G401.6 (cell line): ENCODE results near the gene TIMP2.

ENCODE experiments used
- FAIRE-seq: peaks from 2 replicates; lab custom pipeline; 2012; peaks lifted over from hg19 to GRCh38; lab: Jason Lieb, UNC

TIMP2 gene

DNA sequence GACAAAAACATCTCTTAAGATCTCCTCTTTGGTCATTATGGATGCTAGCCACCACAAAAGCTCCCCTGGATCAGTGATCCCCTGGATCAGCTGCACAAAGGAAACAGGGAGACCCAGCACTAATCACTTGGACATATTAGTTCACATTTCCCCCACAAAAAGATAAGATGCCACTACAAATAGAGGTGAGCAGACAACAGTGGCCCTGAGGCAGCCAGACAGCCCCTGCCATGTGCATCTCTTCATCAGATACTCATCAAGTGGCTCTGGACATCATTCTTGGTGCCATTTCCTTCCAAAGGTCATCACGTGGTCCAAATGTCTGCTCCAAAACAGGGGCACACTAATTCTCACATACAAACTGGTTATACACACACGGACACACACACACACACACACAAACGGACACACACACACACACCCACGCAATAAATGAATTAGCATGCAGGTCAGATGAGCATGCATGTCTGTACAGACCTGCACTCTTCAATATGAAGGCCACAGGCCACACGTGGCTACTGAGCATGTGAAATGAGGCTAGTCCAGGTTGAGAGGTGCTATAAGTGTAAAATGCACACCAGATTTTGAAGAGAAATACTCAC lies 88.7 kb downstream of the TIMP2 start:
- no peak for FAIRE-seq

DNA sequence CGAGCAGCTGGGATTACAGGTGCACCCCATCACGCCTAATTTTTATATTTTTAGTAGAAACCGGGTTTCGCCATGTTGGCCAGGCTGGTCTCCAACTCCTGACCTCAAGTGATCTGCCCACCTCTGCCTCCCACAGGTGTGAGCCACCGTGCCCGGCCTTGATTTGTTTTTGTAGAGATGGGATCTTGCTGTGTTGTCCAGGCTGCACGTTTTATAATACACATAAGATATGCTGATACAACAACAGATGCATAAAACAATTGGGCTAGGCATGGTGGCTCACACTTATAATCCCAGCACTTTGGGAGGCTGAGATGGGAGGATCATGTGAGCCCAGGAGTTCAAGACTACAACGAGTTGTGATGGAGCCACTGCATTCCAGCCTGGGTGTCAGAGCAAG lies 90.6 kb downstream of the TIMP2 start:
- no peak for FAIRE-seq

DNA sequence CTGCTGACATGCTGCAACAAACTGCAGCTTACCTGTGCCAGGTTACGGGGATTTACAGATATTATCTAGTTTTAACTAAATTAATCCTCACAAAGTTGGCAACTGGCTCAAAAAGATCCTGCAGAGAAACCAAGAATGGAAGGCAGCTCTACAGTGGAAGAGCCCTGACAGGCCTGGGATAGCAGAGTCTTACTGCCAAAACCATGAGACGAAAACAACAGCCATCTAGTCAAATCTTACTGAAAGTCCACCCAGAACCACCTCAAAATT lies 92.7 kb downstream of the TIMP2 start:
- no peak for FAIRE-seq

DNA sequence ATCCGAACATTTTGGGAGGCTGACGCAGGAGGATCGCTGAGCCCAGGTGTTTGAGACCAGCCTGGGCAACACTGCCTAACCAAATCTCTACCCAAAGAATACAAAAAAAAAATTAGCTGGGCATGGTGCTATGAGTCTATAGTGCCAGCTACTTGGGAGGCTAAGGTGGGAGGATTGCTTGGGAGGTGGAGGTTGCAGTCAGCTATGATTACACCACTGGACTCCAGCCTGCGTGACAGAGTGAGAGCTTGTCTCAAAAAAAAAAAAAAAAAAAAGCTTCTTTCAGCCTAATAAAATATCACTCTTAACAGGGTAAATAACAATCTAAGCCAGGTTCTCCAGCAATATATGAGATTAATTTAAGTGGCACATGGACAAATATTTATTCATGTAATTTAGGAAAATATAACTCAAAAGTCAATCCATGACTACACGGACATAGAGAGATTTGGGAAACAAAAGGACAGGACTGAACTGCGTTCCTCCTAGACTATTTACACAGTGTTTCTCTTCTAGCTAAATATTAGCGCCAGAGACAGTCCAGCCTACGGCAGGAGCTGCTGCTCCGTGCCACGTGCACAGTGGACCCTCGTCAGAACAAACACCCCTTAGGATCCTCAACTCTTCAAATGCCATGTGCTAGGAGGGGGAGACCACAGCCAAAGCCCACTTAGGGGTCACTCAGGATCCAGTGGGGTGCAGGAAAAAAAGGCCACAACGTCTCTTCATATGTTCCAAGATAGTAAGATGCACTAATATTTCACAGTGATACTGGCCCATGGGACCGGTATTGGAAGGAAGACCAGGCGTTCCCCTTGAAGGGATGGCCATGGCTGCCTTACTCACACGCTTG lies 93.3 kb downstream of the TIMP2 start:
- FAIRE-seq, result no peak

DNA sequence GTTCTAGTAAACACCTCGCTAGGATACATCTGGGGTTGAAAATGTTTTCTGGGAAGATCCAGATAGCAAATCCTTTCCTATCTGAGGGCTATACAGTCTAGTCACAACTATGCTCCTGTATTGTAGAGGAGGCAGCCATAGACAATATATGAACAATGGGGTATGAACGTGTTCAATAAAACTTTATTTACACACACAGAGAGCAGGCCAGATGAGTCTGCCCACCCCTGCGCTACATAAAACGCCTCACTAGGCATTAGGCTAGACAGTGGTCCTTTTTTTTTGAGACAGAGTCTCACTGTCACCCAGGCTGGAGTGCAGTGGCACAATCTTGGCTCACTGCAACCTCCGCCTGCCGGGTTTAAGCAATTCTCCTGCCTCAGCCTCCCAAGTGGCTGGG lies 95.7 kb downstream of the TIMP2 start:
- FAIRE-seq, result no peak

DNA sequence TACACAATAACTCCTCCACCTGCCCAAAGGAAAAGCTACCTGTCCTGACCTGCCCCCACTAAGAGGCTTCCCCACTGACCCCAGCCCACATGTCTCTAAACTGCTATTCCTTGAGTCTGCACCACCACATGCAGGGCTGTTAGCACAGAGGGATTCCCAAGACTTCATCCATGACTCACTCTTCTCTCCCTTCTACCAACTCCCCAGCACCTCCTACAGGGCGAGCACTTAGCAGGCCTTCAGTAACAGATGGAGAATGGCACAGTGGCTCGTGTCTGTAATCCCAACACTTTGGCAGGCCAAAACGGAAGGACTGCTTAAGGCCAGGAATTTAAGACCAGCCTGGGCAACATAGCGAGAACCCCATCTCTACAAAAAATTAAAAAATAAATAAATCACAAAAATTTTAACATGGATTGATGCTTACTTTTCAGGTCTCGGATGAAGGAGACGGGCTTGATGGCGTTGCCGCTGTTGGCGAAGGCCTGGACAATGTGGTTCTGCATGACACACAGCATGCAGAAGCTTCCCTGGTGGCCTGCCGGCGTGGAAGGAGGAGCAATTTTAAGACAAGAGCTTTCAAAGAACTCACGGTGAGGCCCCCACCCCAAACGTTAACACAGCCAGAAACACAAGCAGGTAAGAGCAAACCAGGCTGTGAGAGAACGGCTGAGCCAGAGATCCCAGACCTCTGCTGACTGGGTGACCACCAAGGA lies 96.6 kb downstream of the TIMP2 start:
- FAIRE-seq, result no peak

DNA sequence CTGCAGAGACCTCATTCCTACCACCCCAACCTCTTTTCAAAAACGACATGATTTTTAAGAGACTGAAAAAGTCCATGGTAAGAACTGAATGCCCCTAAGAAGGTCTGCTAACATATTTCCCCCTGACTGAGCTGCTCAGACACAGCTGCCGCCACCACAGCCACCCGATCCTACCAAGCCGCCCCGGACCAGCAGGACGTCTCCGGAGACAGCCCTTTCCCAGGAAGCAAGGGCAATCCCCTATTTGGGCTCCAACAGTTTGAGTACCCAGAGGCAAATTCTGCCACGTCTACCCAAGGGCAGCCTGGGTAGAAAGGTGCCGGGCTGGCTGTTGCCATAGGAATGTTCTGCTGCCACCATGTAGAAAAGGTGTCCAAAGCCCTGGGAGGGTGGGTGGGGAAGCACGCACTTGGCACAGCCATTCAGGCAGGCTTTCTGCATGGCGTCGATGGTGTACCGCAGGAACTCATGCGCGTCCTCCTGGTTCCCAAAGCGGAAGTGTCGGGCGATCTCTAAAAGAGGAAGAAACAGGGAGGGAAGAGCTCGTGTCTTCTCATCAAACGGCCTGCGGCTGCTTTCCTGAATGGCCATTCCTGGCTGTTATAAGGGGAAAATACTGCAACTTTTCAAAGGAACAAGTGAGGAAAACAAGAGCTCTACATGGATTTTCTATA lies 98.2 kb downstream of the TIMP2 start:
- no peak for FAIRE-seq

DNA sequence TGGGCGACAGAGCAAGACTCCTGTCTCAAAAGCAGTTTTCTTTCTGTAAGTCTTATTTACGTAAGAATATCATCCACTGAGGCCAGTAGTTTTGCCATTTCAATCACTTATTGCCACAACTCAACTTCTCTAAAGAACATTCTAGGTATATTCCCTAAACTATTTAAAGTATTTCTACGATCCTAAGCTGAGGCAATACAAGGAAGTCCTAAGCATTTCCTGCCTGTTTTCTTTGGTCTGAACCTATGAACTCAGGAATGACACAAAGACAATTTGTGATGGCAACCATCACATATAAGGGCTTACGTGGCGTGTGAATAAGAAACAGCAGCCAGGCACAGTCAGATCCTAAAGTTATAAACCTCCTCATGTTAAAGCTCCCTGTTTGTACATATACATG lies 98.8 kb downstream of the TIMP2 start:
- FAIRE-seq, result no peak

DNA sequence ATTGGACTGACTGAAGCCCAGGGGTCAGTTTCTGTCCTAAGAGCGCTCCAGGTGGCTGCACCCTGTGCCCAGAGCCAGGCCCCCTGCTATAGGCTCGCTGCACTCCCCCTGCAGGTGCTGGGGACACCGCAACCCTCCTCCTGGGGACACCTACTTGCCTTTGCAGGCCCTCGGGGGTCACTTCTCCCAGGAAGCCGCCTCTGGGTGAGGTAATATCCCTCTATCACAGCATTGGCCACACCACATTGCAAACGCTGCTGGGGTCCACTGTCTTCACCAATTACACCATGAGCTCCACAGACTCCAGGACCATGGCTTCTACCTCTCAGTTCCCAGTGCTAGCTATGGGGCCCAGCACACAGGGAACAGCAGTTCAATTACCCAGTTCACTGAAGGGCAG lies 99.5 kb downstream of the TIMP2 start:
- FAIRE-seq, result no peak

DNA sequence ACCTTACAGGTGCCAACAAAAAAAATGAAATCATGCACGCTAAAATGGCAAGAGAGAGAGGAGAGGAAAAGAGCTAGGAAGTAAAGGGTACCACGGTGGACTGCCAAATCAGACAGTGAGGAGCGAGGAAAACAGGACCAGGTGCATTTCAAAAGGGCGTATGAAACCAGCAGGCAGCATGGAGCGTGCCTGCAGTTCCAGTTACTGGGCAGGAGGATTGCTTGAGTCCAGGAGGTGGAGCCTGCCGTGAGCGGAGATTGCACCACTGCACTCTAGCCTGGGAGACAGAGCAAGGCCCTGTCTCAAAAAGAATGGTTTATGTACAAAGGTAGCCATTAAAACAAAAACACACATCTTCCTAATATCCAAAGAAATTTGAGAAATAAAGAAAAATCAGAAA lies 100.9 kb downstream of the TIMP2 start:
- FAIRE-seq, result no peak

DNA sequence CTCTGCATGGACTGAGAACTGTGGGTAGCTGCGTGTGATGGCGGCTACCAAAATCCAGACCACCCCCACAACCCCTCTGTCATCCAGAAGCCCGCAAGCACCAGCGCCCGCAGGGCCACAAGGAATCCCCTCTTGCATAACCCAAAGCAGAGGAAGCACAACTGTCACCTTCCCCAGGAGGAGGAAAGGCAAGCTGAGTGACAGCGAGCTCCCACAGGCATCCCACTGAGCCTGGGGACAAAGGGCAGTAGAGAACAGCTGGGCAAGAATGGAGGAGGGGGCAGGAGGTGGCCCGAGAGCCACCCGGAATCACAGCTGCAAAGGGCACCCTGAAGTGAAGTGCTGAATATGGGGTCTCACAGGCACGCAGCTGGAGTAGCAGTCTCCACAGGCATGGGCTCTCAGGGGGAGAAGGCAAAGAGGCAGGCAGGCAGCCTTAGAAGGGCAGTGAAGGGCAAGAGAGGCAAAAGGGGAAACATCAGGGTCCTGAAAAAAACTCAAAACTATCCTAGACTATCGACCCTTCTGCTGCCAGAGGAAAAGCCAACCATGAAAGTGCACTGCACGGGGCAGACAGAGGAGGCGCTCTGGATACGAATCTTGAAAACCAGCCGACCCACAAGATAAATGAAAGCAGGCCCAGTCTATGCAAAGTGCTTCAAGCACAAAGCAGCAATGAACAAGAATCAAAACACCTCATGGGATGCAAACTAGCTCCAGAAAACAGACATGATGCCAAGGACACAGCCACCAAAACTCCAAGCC lies 101.7 kb downstream of the TIMP2 start:
- no peak for FAIRE-seq

DNA sequence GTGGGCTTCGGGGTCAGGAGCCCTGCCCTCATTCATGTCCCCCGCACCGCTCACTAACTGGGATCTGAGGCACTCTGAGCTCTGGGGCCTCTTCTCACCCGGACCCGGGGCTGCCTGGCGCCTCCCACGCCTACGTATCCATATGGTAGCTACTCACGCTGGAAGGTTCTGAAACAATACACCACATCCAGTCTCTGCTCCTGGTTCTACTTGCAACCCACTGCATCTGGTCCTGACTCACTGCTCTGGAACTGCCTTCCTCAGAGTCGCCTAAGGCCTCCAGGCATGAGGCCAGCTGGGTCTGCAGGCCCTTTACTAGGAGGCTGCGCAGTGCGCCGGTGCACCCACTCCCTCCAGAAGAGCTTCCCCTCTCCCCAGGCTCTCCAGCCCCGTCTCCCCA lies 102.6 kb downstream of the TIMP2 start:
- FAIRE-seq, result no peak

DNA sequence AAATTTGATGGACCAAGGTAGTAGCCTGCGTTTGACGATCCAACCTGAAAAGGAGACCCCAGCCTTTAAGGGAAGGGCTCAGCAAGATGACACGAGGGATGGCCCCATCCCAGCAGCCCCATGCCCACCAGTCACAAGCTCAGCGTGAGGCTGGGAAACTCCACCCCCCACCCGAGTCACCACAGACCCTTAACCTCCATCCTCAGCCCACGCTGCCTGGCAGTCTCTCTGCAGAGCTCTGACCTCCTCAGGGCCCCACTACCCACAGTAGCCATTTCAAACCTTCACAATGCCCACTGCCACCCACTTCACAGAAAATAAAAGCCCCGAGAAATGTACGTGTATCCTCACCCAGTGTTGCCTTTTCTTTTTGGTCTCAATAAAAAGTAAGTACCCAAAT lies 103.2 kb downstream of the TIMP2 start:
- FAIRE-seq, result no peak

DNA sequence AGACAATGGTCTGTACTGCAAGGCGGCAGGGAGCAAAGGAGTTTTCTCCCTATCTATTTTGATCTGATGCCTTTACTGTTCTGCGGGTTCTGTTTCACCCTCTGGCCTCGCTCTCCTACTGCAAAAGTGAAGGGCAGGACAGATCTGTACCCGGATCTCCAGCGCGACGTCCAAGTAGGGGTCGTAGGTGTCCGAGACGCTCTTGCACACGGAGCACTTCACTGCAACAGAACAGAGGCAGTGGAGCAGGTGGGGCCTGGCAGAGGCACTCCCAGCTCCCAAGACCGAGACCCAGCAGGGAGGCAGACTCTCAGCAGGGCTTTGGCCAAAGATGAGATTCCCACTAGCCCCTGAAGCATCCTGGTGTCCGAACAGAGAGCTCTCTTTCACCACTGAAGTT lies 104.3 kb downstream of the TIMP2 start:
- no peak for FAIRE-seq

DNA sequence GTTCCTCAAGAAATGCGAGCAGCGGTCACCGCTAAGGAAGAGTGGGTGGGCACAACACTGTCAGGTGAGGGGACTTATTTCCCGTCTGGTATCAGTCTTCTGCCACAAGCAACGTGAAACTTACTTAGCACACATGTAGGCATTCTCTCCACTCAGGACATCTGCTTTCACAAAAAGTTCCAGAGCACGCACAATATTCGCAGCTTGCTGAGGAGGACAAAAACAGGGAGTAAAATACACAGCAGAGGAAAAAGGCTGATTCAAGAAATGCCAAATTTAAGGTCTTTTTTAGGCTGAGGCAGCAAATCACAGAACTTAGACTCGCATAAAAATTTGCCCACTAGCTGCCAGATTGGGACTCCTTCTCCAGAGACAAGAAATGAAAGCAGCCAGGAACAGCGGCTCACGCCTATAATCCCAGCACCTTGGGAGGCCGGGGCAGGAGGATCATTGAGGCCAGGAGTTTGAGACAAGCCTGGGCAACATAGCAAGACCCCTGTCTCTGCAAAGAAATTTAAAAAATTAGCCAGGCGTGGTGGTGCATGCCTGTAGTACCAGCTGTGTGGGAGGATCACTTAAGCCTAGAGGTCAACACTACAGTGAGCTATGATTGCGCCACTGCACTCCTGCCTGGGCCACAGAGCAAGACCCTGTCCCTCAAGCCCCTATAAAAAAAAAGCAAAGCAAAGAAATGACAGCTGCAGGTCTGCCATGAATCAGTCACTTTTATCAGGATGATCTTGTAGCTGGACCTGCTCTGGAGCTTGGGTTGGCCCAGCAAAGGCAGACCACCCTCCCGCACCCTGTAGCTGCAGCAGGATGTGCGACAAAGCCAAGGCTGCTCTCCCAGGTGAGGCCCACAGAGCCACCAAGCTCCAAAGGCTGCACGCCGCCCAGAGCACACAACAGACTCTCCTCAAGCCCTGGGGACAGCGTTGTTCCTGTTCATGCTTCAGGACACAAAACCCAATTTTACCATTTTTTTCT lies 105.1 kb downstream of the TIMP2 start:
- FAIRE-seq, result no peak

DNA sequence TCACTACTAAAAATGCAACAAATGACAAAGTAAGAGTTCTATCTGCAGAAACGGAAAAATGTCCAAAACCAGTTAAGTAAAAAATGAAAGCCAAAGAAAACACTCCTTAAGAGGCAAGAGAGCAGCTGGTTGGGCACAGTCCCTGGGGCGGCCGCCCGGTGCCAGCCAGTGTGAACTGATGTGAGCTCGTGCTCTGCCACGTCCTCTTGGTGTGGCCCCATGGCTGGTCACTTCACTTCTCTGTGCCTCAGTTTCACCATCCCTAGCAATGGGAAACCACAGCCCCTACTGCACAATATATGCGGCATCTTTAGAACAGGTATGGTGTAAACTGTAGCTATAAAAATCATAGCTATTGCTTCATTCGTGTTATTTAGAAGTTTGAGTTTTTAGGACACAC lies 105.8 kb downstream of the TIMP2 start:
- no peak for FAIRE-seq

DNA sequence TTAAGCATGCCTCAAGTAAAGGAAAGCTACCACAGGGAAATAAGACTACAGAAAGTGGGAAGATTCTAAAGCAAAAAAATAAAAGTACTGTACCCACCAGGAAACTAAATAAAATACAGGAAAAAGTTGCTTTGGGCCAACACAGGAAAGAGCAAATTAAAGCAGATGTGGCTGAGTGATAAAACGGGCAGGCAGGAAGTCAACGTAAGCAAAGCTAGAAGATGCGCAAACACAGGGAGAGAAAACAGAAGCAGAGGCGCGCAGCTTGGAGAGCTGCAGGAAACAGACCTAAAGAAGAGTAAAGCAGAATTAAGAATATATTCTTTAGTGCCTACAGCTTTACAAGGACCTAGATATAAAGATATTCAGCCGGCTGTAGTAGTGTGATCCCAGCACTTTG lies 106.3 kb downstream of the TIMP2 start:
- no peak for FAIRE-seq

DNA sequence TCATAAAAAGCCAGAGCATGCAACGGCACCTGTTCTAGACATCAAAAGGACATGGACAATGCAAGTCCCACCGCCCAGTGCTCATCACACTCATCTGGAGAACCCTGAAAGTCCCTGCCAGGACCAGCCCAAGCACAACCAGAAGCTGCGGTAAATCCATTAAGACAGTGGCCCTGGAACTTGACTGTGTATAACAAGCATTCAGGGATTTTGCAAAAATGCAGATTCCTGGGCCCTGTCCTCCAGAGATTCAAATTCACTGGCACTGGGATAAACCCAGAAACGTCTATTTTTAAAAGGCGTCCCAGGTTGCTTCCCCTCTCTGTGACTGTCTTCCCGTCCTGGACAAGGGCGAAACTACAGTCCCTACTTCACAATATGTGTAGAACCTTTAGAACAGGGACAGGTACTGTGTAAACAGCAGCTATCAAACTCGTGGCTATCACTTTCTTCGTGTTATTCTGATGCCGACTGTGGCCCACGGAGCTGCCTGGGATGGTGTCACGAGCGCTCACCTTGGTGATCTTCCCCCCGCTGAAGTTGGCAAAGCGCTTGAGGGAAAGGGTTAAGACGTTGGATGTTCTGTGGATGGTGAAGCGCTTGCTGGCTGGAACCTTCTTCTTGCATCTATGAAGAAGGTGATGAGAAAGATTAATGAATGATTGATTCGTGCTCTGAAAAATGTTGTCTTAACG lies 106.9 kb downstream of the TIMP2 start:
- no peak for FAIRE-seq

DNA sequence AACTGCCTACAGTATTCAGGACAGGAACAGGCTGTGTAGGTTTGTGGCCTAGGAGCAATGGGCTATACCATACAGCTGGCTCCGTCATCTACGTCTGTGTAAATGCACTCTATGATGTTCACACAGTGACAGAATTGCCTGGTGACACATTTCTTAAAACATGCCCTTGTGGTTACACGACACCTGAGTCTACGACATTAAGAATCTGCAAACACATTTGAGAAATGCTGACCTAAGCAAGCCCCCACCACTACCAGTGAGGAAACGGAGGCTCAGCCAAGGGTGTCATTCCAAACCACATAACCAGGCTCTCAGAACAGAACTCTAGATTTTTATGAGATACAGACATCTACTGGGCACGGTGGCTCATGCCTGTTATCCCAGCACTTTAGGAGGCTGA lies 108.1 kb downstream of the TIMP2 start:
- FAIRE-seq, result no peak

DNA sequence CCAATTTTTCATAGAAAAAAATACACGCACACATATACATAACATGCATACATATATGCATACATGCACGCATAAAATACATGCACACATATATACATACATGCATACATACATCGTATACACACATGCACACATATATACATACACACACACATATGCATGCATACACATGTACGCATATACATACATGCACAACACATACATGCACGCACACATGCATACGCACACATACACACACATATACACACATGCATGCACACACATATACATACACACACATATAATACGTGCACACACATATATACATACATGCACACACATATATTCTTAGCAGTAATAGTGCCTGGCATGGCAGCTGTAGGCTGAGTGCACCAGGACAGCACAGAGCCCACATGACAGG lies 109.5 kb downstream of the TIMP2 start:
- FAIRE-seq, result no peak

DNA sequence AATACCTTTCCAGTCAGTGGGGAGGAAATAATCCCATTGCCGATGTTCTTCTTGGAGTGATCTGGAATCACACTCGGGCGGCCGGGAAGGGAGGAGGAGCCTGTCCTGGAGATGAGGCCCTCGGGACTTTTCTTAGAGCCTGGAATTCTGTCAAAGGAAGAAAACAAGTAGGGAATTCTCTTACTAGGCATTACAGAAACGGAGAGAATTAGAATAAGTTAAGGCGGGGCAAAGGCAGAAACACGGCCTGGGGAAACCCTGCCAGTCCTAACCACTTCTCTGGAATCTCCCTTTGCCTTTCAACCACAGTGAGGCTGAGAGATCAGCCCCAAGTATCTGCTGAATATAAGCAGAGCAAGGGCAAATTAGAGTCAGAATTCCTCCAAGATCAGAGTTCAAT lies 112.3 kb downstream of the TIMP2 start:
- no peak for FAIRE-seq
